G401 (cell line): ENCODE measurements around the gene DNAJB1. TPM values are rescaled to one million over a fixed set of nuclear protein-coding genes. Genes with fewer than 3 reads are reported as not detected.

Experiments used
- DNase-seq: peaks from one replicate; pipeline ENCODE4 v3.0.0-alpha.2; 2015; ENCODE audit warnings: low spot score
- in situ Hi-C: cut with HindIII; loops from 2 replicates; pipeline ENCODE4 v1.10.0; 2016; ENCODE audit warnings: low sequenced_read_pairs, mixed read lengths
- total RNA-seq: library from RNA; depleted of rRNA; stranded (reverse); fragments of >200 nt; shearing (Covaris generic); gene quantifications from 2 replicates; pipeline ENCODE4 v1.2.3, GENCODE V29; 2014

Gene DNAJB1
- total RNA-seq, 1 experiment from 2014 or later, result 117 TPM

DNA sequence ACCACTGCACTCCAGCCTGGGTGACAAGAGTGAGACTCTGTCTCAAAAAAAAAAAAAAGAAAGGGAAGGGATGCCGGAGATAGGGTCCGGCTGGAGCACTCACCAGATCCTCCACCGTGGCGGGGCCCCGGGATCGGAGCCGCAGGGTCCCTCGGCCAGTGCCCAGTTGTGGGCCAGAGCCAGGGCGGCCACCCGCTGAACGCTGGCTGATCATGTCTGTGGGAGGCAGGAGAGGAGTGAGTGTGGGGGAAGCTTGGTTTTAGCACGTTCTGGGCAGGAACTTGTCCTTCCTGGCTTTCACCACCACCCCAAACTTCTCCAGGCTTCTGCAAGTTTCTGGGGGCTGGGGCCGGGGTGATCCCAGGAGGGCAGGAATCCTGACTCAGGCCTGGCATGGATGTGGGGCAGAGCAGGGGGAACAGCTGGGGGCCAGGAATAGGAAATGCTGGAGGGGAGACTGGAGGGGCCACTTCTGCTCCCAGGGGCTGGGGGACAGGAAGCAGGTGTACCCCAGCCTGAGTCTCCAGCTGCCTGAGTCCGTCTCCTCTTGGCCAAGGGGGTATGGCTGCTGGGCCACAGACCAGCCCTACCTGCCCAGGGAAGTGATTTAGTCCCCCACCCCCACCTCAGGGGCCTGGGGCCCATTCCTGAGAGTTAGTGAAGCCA is 38.8 kb downstream of the DNAJB1 start:
- DNase-seq, result no peak
- in situ Hi-C loops, result no loop called here

DNA sequence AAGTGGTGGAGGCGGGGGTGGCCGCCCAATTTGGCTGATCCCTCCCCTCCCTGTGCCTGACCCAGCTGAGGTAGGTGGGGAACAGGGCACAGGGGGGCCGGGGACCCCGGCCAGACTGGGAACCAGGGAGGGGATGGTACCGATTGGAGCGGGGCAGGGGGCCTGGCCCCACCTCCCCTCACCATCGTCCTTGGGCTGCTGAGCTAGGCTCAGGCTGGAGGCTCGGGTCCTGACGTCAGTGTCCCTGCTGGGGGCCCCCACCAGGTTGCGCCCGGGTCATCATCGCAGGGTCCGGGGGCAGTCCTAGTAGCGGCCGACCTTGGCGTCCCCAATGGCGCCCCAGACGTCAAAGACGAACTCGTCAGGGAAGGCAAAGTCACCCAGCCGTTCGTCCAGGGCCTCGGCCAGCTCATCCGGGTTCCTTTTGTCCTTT is 40.1 kb downstream of the DNAJB1 start:
- in situ Hi-C loops, result no loop called here
- DNase-seq, result no peak

GRCh38 chr19:14477418-14478112 is 40.6 kb downstream of the DNAJB1 start:
- in situ Hi-C loops, result no loop called here
- DNase-seq, result no peak

DNA sequence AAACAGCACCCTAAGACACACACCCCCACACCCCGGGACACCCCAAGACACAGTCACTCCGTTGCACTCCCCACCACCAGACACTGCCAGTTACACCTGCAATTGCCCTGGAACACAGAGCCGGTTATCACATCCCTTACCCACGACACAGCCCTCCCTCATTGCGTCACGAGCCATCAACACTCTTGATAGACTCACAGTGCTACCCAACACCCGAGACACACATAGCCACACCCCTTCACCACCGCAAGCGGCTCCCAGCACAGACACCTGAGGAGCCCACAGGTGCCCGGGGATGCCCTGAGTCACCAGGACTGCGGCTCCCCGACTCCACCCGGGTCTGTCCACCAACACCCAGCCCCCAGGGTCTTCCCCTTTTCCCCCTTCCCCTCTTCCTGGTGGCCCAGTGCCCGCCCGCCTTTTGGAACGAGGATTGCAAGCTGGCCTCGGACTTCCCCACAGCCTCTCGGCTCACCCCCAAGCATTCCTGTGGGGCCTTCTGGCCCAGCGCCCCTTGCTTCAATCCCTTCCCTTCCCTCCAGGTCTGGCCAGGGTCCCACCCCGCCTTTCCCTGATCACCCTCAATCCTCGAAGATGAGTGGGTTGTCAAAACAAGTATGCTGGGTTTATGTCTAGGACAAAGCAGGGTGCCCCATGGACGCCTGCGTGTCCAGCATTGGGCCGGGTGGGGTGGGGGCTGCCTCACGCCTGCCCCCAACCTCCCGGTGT is 41.4 kb downstream of the DNAJB1 start:
- in situ Hi-C loops, result no loop called here
- peak; percentile 25 for DNase-seq

- in situ Hi-C loops, result no loop called here
- DNase-seq, result no peak
Measured at GRCh38 chr19:14476327-14476672, 41.9 kb downstream of the DNAJB1 start.

DNA sequence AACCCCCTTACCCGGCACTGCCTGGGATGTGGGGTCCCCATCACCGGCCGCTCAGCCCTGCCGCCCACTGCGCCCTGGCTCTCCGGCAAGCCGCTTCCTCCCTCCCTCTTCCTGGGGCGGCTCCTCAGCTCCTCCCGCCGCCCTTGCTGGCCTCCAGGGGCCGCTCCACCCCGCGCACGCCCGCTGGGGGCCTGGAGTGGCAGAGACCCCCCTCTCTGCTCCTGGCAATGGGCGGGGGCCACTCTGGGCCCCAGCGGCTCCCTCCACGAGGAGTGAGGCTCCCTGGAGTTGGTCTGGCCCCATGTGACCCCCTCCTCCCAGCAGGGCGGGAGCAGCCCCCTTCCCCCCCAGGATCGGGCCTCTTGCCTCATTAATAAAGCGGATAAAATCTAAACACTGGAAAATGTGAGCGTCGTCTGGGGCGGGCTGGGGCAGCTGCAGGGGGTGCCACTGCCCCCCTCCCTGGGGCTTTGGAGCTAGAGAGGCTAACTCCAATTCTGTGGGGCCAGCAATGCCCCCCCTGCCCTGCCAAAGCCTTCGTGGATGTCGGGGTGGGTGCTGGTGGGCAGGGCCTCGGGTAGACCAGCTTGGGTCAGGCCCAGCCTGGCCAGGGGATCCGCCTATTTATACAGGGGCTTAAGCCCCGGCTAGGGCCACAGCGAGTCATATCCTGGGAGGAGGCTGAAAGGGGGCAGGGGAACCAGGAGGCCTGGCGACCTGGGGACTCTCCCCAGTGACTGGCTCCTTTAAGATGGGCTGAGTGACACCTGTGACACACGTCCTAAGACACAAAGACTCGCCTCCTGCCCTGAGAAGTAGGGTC is 42.7 kb downstream of the DNAJB1 start, which contains the start of gene PTGER1:
Gene PTGER1 (minus strand): TSS at position 104 of the 823 bp plus-strand sequence. CDS start 1,034 bp downstream, outside the sequence.
- DNase-seq, result no peak
- in situ Hi-C loops, result no loop called here

DNA sequence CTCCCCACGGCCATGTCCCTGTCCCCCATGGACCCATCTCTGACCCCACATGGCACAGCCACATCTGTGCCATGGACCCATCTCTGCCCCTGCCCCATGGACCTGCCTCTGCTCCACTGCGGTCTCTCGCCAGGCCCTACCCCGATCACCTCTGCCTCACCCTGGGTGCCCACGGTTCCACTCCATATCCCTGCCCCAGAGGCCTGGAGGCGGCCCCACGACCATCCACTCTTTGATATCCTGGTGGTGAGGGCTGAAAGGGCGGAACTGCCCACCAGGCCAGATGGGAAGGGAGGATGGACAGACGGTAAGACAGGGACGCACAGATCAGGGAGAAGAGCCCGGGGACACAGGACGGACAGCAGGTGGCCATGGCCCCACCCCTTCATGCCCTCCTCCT is 43.4 kb downstream of the DNAJB1 start:
- no peak for DNase-seq
- in situ Hi-C loops, result no loop called here

- peak; percentile 19 for DNase-seq
- in situ Hi-C loops, result no loop called here
Measured at GRCh38 chr19:14473978-14474578, 44.1 kb downstream of the DNAJB1 start.

- in situ Hi-C loops, result no loop called here
- DNase-seq, result no peak
Measured at GRCh38 chr19:14473073-14473977, 44.9 kb downstream of the DNAJB1 start.

DNA sequence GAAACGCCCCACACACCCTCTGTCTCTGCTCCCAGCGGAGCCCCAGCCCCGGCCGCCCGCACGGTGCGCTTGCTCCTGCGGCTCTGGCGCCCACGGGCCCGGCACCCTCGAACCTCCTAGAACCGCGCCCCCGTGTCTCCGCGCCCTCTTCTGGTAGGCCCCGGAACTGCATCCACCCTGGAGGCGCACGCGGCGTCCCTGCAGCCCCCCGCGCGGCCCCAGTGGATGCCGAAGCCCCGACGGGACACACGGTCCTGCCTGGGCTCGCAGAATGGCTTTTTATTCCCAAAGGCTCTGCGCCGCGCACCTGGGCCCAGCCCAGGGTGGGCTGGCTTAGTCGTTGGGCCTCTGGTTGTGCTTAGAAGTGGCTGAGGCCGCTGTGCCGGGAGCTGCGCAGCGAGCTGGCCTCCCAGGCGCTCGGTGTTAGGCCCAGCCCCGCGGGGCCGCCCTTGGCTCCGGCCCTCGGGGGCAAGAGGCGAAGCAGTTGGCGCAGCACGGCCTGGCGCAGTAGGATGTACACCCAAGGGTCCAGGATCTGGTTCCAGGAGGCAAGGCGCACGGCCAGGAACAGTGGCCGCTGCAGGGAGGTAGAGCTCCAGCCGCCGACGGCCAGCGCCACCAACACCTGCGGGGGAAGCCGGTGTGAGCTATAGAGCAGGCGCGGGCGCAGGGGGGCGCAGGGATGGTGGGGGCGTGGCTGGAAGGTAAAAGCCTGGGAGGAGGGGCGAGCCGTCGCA is 45.8 kb downstream of the DNAJB1 start:
- in situ Hi-C loops, result no loop called here
- peak; percentile 48 for DNase-seq

GRCh38 chr19:14471436-14472187 is 46.6 kb downstream of the DNAJB1 start:
- DNase-seq, result no peak
- in situ Hi-C loops, result no loop called here

- in situ Hi-C loops, result no loop called here
- no peak for DNase-seq
Measured at GRCh38 chr19:14470031-14470876, 47.9 kb downstream of the DNAJB1 start.

DNA sequence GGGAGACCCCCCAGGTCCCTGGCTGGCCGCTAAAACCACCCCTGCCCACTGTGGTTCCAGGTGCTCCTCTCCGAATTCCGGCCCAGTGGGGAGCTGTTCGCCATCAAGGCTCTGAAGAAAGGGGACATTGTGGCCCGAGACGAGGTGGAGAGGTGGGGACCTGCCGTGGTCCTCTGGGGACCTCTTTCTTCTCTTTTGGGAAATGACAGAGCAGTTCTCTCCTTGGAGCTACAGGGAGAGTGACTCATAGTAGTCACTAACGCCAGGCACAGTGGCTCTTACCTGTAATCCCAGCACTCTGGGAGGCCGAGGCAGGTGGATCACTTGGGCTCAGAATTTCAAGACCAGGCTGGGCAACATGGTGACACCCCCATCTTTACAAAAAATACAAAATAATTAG is 50.4 kb downstream of the DNAJB1 start:
- DNase-seq, result no peak
- in situ Hi-C loops, result no loop called here

GRCh38 chr19:14467391-14467790 is 50.8 kb downstream of the DNAJB1 start:
- in situ Hi-C loops, result no loop called here
- no peak for DNase-seq
